ENCODE results near the gene PRKACA.

GRCh38 chr19:14094854-14095253, 22.7 kb downstream of the PRKACA start:
- TF ChIP-seq CTCF (conservative IDR thresholded peaks at IDR 0.05; ENCODE audit: low read length) (no peak), EZH2phosphoT487 (IDR thresholded peaks at IDR 0.05; ENCODE audit: borderline replicate concordance, low read depth, low read length) (no peak)

All from OCI-LY7 (cell line).